Measurements from ENCODE around the gene SHC4. TPM values are rescaled to one million over a fixed set of nuclear protein-coding genes. Genes with fewer than 3 reads are reported as not detected.

SHC4 gene
- polyA plus RNA-seq, 1 donor from 2014 or later: 4.5 TPM

DNA sequence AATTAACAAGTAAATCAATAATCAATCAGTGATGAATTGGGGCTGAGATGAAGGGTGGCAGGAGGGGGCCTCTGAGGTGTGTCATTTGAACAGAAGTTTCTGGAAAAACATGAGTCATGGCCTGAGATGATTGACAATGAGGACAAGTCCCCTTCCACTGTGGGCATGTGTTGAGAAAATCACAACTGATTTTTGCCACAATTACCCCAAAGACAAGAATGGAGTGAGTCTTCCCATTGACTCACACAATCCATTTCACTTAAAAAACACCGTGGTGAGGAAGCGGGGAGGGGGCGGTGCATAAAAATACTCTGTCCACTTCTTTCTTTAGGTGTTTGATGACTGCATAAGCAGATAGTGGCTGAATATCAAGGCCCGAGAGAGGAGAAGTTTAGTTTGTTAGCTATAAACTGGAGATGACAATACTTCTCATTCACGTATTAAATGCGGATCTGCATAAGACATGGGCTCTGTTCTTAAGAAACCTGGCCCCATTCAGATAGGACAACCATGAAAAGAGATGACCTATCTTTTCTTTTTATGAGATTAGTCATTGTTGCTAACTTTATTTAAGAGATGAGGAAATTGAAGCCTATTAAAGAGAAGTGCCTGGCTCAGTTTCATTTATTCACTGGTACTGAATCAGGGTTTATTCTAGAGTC, 34.7 kb downstream of the SHC4 start:
- no peak overlapping the region for H3K9ac ChIP-seq (ENCODE audit: low read length)
- no peaks in the 10 kb centered on the region for H3K79me2 ChIP-seq (replicated peaks; ENCODE audit: insufficient read depth, low read length)

GRCh38 chr15:48925714-48926223, 38.0 kb downstream of the SHC4 start:
- H3K79me2 ChIP-seq (replicated peaks; ENCODE audit: insufficient read depth, low read length): no peaks in the 10 kb centered on the region
- no peaks in the 10 kb centered on the region for H4K20me1 ChIP-seq (ENCODE audit: insufficient read depth)
- H3F3A ChIP-seq (ENCODE audit: insufficient read depth, low read length, poor library complexity, severe bottlenecking): no peaks in the 10 kb centered on the region
- H3K4me3 ChIP-seq (ENCODE audit: low read length): no peak overlapping the region
- no peaks in the 10 kb centered on the region for H3K27me3 ChIP-seq (ENCODE audit: insufficient read depth, low read depth, low read length)
- H3K27ac ChIP-seq (ENCODE audit: low read length): no peak overlapping the region
- H3K9ac ChIP-seq (ENCODE audit: low read length): no peak overlapping the region
- no peak overlapping the region for H2AFZ ChIP-seq (ENCODE audit: low read depth, low read length)
- TF ChIP-seq EP300 (conservative IDR thresholded peaks at IDR 0.05; ENCODE audit: poor library complexity, severe bottlenecking): no peak
- TF ChIP-seq TAF1 (IDR thresholded peaks at IDR 0.05; ENCODE audit: low read depth): no peak
- no peak for TF ChIP-seq POLR2AphosphoS5 (IDR thresholded peaks at IDR 0.05)
- TF ChIP-seq, protein P1, sequence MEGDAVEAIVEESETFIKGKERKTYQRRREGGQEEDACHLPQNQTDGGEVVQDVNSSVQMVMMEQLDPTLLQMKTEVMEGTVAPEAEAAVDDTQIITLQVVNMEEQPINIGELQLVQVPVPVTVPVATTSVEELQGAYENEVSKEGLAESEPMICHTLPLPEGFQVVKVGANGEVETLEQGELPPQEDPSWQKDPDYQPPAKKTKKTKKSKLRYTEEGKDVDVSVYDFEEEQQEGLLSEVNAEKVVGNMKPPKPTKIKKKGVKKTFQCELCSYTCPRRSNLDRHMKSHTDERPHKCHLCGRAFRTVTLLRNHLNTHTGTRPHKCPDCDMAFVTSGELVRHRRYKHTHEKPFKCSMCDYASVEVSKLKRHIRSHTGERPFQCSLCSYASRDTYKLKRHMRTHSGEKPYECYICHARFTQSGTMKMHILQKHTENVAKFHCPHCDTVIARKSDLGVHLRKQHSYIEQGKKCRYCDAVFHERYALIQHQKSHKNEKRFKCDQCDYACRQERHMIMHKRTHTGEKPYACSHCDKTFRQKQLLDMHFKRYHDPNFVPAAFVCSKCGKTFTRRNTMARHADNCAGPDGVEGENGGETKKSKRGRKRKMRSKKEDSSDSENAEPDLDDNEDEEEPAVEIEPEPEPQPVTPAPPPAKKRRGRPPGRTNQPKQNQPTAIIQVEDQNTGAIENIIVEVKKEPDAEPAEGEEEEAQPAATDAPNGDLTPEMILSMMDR (IDR thresholded peaks at IDR 0.05; ENCODE audit: poor library complexity, severe bottlenecking): no peak
- TF ChIP-seq, protein P2, sequence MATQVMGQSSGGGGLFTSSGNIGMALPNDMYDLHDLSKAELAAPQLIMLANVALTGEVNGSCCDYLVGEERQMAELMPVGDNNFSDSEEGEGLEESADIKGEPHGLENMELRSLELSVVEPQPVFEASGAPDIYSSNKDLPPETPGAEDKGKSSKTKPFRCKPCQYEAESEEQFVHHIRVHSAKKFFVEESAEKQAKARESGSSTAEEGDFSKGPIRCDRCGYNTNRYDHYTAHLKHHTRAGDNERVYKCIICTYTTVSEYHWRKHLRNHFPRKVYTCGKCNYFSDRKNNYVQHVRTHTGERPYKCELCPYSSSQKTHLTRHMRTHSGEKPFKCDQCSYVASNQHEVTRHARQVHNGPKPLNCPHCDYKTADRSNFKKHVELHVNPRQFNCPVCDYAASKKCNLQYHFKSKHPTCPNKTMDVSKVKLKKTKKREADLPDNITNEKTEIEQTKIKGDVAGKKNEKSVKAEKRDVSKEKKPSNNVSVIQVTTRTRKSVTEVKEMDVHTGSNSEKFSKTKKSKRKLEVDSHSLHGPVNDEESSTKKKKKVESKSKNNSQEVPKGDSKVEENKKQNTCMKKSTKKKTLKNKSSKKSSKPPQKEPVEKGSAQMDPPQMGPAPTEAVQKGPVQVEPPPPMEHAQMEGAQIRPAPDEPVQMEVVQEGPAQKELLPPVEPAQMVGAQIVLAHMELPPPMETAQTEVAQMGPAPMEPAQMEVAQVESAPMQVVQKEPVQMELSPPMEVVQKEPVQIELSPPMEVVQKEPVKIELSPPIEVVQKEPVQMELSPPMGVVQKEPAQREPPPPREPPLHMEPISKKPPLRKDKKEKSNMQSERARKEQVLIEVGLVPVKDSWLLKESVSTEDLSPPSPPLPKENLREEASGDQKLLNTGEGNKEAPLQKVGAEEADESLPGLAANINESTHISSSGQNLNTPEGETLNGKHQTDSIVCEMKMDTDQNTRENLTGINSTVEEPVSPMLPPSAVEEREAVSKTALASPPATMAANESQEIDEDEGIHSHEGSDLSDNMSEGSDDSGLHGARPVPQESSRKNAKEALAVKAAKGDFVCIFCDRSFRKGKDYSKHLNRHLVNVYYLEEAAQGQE (IDR thresholded peaks at IDR 0.05; ENCODE audit: borderline replicate concordance): no peak
- TF ChIP-seq RAD21 (conservative IDR thresholded peaks at IDR 0.05): no peak
- TF ChIP-seq MXI1 (conservative IDR thresholded peaks at IDR 0.05; ENCODE audit: poor library complexity, severe bottlenecking): no peak
- TF ChIP-seq EZH2 (IDR thresholded peaks at IDR 0.05; ENCODE audit: borderline replicate concordance, insufficient read depth, low read length, poor library complexity, severe bottlenecking): no peak
- no peak for TF ChIP-seq SMC3 (conservative IDR thresholded peaks at IDR 0.05; ENCODE audit: poor library complexity)
- H3K36me3 ChIP-seq (ENCODE audit: insufficient read depth, low read length): no peaks in the 10 kb centered on the region
- H3K9me2 ChIP-seq (ENCODE audit: insufficient read depth, low read length): no peaks in the 10 kb centered on the region
- no peaks in the 10 kb centered on the region for H3K9me3 ChIP-seq (ENCODE audit: low read length)
- no peak overlapping the region for H3K4me2 ChIP-seq (ENCODE audit: low read length)

More for the DNA sequence above, 34.7 kb downstream of the SHC4 start:
- H3K4me3 ChIP-seq (ENCODE audit: low read length): no peak overlapping the region
- no peaks in the 10 kb centered on the region for H3K27me3 ChIP-seq (ENCODE audit: insufficient read depth, low read depth, low read length)
- H3K36me3 ChIP-seq (ENCODE audit: insufficient read depth, low read length): no peaks in the 10 kb centered on the region
- no peak overlapping the region for H3K4me2 ChIP-seq (ENCODE audit: low read length)
- TF ChIP-seq, protein P2 (IDR thresholded peaks at IDR 0.05; ENCODE audit: borderline replicate concordance): no peak
- TF ChIP-seq TAF1 (IDR thresholded peaks at IDR 0.05; ENCODE audit: low read depth) (no peak), SMC3 (conservative IDR thresholded peaks at IDR 0.05; ENCODE audit: poor library complexity) (no peak), POLR2AphosphoS5 (IDR thresholded peaks at IDR 0.05) (no peak), RAD21 (conservative IDR thresholded peaks at IDR 0.05) (no peak), MXI1 (conservative IDR thresholded peaks at IDR 0.05; ENCODE audit: poor library complexity, severe bottlenecking) (no peak)
- TF ChIP-seq, protein P1 (IDR thresholded peaks at IDR 0.05; ENCODE audit: poor library complexity, severe bottlenecking): no peak
- H3K9me2 ChIP-seq (ENCODE audit: insufficient read depth, low read length): no peaks in the 10 kb centered on the region
- no peaks in the 10 kb centered on the region for H4K20me1 ChIP-seq (ENCODE audit: insufficient read depth)
- H3K9me3 ChIP-seq (ENCODE audit: low read length): no peaks in the 10 kb centered on the region
- no peaks in the 10 kb centered on the region for H3F3A ChIP-seq (ENCODE audit: insufficient read depth, low read length, poor library complexity, severe bottlenecking)
- no peak overlapping the region for H3K27ac ChIP-seq (ENCODE audit: low read length)
- no peak overlapping the region for H2AFZ ChIP-seq (ENCODE audit: low read depth, low read length)
